GM18519 (cell line): Measurements from ENCODE around the gene CDC34.

Experiments used
- ATAC-seq: cut with Tn5 transposase; IDR thresholded peaks from one replicate; pipeline ENCODE4 v1.9.1; 2021; ENCODE audit warnings: mild to moderate bottlenecking, moderate library complexity; ENCODE audit not compliant: unreplicated experiment, low FRiP score

The CDC34 gene

GRCh38 chr19:531753-532560 is at the start of gene CDC34:
Gene CDC34 (plus strand): TSS chr19:531760. CDS start chr19:531932, 172 bp downstream.
- ATAC-seq = peak; percentile 9

GRCh38 chr19:482186-483041 is 49.1 kb upstream of the CDC34 start:
- no peak for ATAC-seq

- ATAC-seq = no peak
Measured at GRCh38 chr19:483332-484072, 48.1 kb upstream of the CDC34 start.

- ATAC-seq = no peak
Measured at GRCh38 chr19:484494-484893, 47.1 kb upstream of the CDC34 start.

- no peak for ATAC-seq
Measured at GRCh38 chr19:485077-485476, 46.5 kb upstream of the CDC34 start.

GRCh38 chr19:485583-486236 is 45.9 kb upstream of the CDC34 start:
- ATAC-seq = no peak

GRCh38 chr19:488505-489417 is 42.8 kb upstream of the CDC34 start:
- ATAC-seq = peak; percentile 52

GRCh38 chr19:489418-490196 is 42.0 kb upstream of the CDC34 start:
- no peak for ATAC-seq

- no peak for ATAC-seq
Measured at GRCh38 chr19:491146-491741, 40.3 kb upstream of the CDC34 start.

- ATAC-seq = no peak
Measured at GRCh38 chr19:492091-492531, 39.4 kb upstream of the CDC34 start.

GRCh38 chr19:493391-494170 is 38.0 kb upstream of the CDC34 start:
- ATAC-seq = no peak

- ATAC-seq = no peak
Measured at GRCh38 chr19:494171-495080, 37.1 kb upstream of the CDC34 start.

GRCh38 chr19:495081-495401 is 36.5 kb upstream of the CDC34 start:
- ATAC-seq = no peak

- ATAC-seq = no peak
Measured at GRCh38 chr19:495402-496111, 36.0 kb upstream of the CDC34 start.

- no peak for ATAC-seq
Measured at GRCh38 chr19:496112-496665, 35.4 kb upstream of the CDC34 start, which contains the start of gene MADCAM1. Gene MADCAM1 (plus strand): TSS chr19:496486. CDS start chr19:496500, 14 bp downstream.
